Upper lobe of left lung (tissue), 6 donors: ENCODE results near the gene CMTM8. TPM values are rescaled to one million over a fixed set of nuclear protein-coding genes. Genes with fewer than 3 reads are reported as not detected.

ENCODE experiments used
- ATAC-seq, 2 donors: fragments of 200-7000 bp; cut with Tn5 transposase; one replicate each; pipeline ENCODE4 v1.9.1; 2022; ENCODE audit warnings: mild to moderate bottlenecking in 2 of 2, moderate library complexity in 2 of 2; ENCODE audit not compliant: low FRiP score in 2 of 2
- DNase-seq, 2 donors: peaks; one replicate each; pipeline ENCODE4 v3.0.0-alpha.2; 2019 to 2020
- H3K27ac ChIP-seq, 4 donors: fragments of 200-600 bp; sonication (generic); one replicate each; pipeline ENCODE4 v1.5.1; 2016 to 2019
- H3K27me3 ChIP-seq, 4 donors: fragments of 200-600 bp; sonication (generic); one replicate each; pipeline ENCODE4 v1.5.1; 2017 to 2019
- H3K36me3 ChIP-seq, 4 donors: fragments of 200-600 bp; sonication (generic); one replicate each; pipeline ENCODE4 v1.5.1; 2016 to 2019
- H3K4me1 ChIP-seq, 4 donors: fragments of 200-600 bp; sonication (generic); one replicate each; pipeline ENCODE4 v1.5.1; 2018 to 2019
- H3K4me3 ChIP-seq, 4 donors: fragments of 200-600 bp; sonication (generic); one replicate each; pipeline ENCODE4 v1.5.1; 2017 to 2019; ENCODE audit warnings: mild to moderate bottlenecking in 2 of 4, moderate library complexity in 1 of 4
- H3K9me3 ChIP-seq, 4 donors: fragments of 200-600 bp; sonication (generic); one replicate each; pipeline ENCODE4 v1.5.1; 2018 to 2019
- EP300 ChIP-seq, 4 donors: sonication (generic); formaldehyde crosslinking; IDR thresholded peaks; one replicate each; pipeline ENCODE4 v1.5.1; 2017; ENCODE audit warnings: antibody characterized with exemption in 4 of 4, control low read depth in 2 of 4
- POLR2A ChIP-seq, 4 donors: fragments of 450-650 bp; IDR thresholded peaks; one replicate each; pipeline ENCODE4 v1.5.1; 2016 to 2017; ENCODE audit warnings: antibody characterized with exemption in 4 of 4, mild to moderate bottlenecking in 2 of 4
- POLR2AphosphoS5 ChIP-seq, 2 donors: sonication (generic); formaldehyde crosslinking; IDR thresholded peaks; one replicate each; pipeline ENCODE4 v1.5.1; 2017; ENCODE audit warnings: antibody characterized with exemption in 2 of 2
- WGBS, 2 donors: methylation state at CpG; one replicate each; pipeline ENCODE4 v1.1.5; 2017 to 2018; 5-methylcytosine and 5-hydroxymethylcytosine counted together
- total RNA-seq, 6 donors: library from RNA; depleted of rRNA in 4 of 6; stranded (reverse); fragments of >200 nt in 4 of 6; gene quantifications; one replicate each; pipeline versions ENCODE4 v1.1.0 to v1.2.1, GENCODE V29; 2016 to 2021
- TF ChIP-seq, protein P1 (sequence below), 6 experiments: fragments of 450-650 bp in 4 of 6; fragments of 200-600 bp in 2 of 6; sonication (generic) in 2 of 6; IDR thresholded peaks; one replicate each; pipeline ENCODE4 v1.5.1; 2016 to 2019; ENCODE audit warnings: antibody characterized with exemption in 6 of 6
- donor health status: DM: no; HTN: no; CAD: no; lungs with moderate emphysema.
- donor health status: DM: no; HTN: yes; CAD: no; lungs with severe emphysema.

The CMTM8 gene
- total RNA-seq, 6 donors from 2014 or later: 10.5 to 28.9 (median 19.6) TPM

DNA sequence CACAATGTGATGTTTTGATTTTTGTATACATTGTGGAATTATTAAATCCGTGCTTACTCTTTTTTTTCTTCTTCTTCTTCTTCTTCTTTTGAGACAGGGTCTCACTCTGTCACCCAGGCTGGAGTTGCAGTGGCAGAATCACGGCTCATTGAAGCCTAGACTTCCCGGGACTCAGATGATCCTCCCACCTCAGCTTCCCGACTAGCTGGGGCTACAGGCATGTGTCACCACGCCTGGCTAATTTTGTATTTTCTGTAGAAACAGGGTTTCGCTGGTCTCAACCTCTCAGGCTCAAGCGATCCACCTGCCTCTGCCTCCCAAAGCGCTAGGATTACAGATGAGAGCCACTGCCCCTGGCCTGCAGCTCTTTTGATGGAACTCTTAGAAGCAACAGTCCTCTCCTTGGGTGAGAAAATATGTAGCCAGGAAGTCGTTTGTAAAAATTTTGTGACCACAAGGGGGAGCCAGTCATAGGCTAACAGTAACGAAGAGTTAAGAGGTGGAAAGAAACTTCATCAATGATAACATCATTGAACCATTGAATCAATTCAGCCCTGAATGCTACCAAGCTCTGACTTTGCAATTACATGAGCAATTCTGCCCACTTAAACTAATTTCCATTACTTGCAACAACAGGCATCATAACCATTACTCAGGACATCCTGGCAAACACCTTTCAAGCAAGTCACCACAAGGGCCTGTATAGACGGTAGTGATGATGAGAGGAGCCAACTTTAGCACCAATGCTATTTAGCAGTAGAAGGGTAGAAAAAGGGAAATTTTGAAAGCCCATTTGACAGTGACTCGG, 136.5 kb downstream of the CMTM8 start:
- Histone ChIP-seq H3K36me3 (peaks cover 0 to 10% (median 0%) of the 10 kb centered on the region in 4 donors), H3K9me3 (no peaks in the 10 kb centered on the region), H3K4me3 (no peak overlapping the region), H3K4me1 (no peaks in the 10 kb centered on the region), H3K27ac (no peak overlapping the region), H3K27me3 (no peaks in the 10 kb centered on the region)
- peak; percentile 75 to 90 for ATAC-seq
- DNase-seq: peak in 1 of 2 donors; percentile 43
- no peak for TF ChIP-seq POLR2AphosphoS5 (IDR thresholded peaks at IDR 0.05)
- TF ChIP-seq, protein P1, sequence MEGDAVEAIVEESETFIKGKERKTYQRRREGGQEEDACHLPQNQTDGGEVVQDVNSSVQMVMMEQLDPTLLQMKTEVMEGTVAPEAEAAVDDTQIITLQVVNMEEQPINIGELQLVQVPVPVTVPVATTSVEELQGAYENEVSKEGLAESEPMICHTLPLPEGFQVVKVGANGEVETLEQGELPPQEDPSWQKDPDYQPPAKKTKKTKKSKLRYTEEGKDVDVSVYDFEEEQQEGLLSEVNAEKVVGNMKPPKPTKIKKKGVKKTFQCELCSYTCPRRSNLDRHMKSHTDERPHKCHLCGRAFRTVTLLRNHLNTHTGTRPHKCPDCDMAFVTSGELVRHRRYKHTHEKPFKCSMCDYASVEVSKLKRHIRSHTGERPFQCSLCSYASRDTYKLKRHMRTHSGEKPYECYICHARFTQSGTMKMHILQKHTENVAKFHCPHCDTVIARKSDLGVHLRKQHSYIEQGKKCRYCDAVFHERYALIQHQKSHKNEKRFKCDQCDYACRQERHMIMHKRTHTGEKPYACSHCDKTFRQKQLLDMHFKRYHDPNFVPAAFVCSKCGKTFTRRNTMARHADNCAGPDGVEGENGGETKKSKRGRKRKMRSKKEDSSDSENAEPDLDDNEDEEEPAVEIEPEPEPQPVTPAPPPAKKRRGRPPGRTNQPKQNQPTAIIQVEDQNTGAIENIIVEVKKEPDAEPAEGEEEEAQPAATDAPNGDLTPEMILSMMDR (IDR thresholded peaks at IDR 0.05): peak; percentile 43 to 70 (median 66)
- 61 to 65% methylated on average over 12 of the region's 12 CpGs for WGBS, 2 donors

GRCh38 chr3:32375596-32375930, 137.1 kb downstream of the CMTM8 start:
- ATAC-seq (no peak), DNase-seq (no peak)
- H3K4me1 ChIP-seq: no peaks in the 10 kb centered on the region
- no peak overlapping the region for H3K27ac ChIP-seq
- no peaks in the 10 kb centered on the region for H3K9me3 ChIP-seq
- H3K4me3 ChIP-seq: no peak overlapping the region
- TF ChIP-seq, protein P1 (IDR thresholded peaks at IDR 0.05): no peak
- TF ChIP-seq EP300 (IDR thresholded peaks at IDR 0.05) (no peak), POLR2A (IDR thresholded peaks at IDR 0.05) (no peak), POLR2AphosphoS5 (IDR thresholded peaks at IDR 0.05) (no peak)
- no peaks in the 10 kb centered on the region for H3K27me3 ChIP-seq
- peaks cover 0 to 6% (median 0%) of the 10 kb centered on the region in 4 donors for H3K36me3 ChIP-seq
- 87 to 92% methylated on average over 5 of the region's 5 CpGs for WGBS, 2 donors

- no peaks in the 10 kb centered on the region for H3K4me1 ChIP-seq
- H3K9me3 ChIP-seq: no peaks in the 10 kb centered on the region
- ATAC-seq: no peak
- no peak for DNase-seq
- H3K27ac ChIP-seq: no peak overlapping the region
- no peak overlapping the region for H3K4me3 ChIP-seq
- TF ChIP-seq POLR2A (IDR thresholded peaks at IDR 0.05) (no peak), EP300 (IDR thresholded peaks at IDR 0.05) (no peak), POLR2AphosphoS5 (IDR thresholded peaks at IDR 0.05) (no peak)
- TF ChIP-seq, protein P1 (IDR thresholded peaks at IDR 0.05): no peak
- no peaks in the 10 kb centered on the region for H3K27me3 ChIP-seq
- peaks cover 0 to 6% (median 0%) of the 10 kb centered on the region in 4 donors for H3K36me3 ChIP-seq
- 67 to 72% methylated on average over 2 of the region's 2 CpGs for whole genome bisulfite sequencing, 2 donors
Measured at GRCh38 chr3:32376115-32376514, 137.6 kb downstream of the CMTM8 start.

GRCh38 chr3:32379831-32380500, 141.5 kb downstream of the CMTM8 start:
- peaks cover 0 to 2% (median 0%) of the 10 kb centered on the region in 4 donors for H3K4me1 ChIP-seq
- H3K4me3 ChIP-seq: no peak overlapping the region
- no peaks in the 10 kb centered on the region for H3K27me3 ChIP-seq
- TF ChIP-seq, protein P1 (IDR thresholded peaks at IDR 0.05): no peak
- no peak for TF ChIP-seq POLR2AphosphoS5 (IDR thresholded peaks at IDR 0.05)
- no peak for TF ChIP-seq POLR2A (IDR thresholded peaks at IDR 0.05)
- TF ChIP-seq EP300 (IDR thresholded peaks at IDR 0.05): no peak
- ATAC-seq: no peak
- no peak overlapping the region for H3K27ac ChIP-seq
- WGBS, 2 donors: 61 to 63% methylated on average over 10 of the region's 10 CpGs
- H3K9me3 ChIP-seq: no peaks in the 10 kb centered on the region
- H3K36me3 ChIP-seq: no peaks in the 10 kb centered on the region
- DNase-seq: no peak
